GM18870 (cell line): ENCODE results near the gene EXOSC10.
"Not testable (repeated sequence)": the region's sequence is repeated elsewhere in the genome, so short reads cannot be mapped to it uniquely, and the experiment has no call there.

ENCODE experiments used
- ATAC-seq: cut with Tn5 transposase; IDR thresholded peaks from one replicate; pipeline ENCODE4 v1.9.1; 2021; ENCODE audit warnings: moderate library complexity; ENCODE audit not compliant: unreplicated experiment

The EXOSC10 gene

DNA sequence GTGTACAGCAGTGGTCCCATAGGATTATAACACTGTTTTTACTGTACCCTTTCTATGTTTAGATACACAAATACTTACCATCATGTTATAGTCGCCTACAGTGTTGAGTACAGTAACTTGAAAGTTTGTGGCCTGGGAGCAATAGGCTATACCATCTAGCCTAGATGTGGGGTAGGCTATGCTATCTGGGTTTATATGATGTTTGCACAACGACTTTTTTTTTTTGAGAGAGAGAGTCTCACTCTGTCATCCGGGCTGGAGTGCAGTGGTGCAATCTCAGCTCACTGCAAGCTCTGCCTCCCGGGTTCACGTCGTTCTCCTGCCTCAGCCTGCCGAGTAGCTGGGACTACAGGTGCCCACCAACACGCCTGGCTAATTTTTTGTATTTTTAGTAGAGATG is 80.3 kb downstream of the EXOSC10 start:
- not testable (repeated sequence) for ATAC-seq
